Mesendoderm (in vitro differentiated cells): ENCODE data around the gene GRIK4.
A peak's percentile ranks its signal among the peaks of the same experiment; 100 is the strongest.

ENCODE experiments used
- DNase-seq: peaks from one replicate; pipeline ENCODE4 v3.0.0; 2013
- H2AK5ac ChIP-seq: 2 replicates; pipeline ENCODE4 v1.6.1; 2013; ENCODE audit warnings: low read length, inconsistent platforms
- H2BK120ac ChIP-seq: 2 replicates; pipeline ENCODE4 v1.6.1; 2013; ENCODE audit warnings: low read depth, mild to moderate bottlenecking, low read length, moderate library complexity, mixed read lengths
- H2BK15ac ChIP-seq: replicated peaks from 2 replicates; pipeline ENCODE4 v1.6.1; 2013; ENCODE audit warnings: low read depth, mild to moderate bottlenecking, moderate library complexity
- H2BK5ac ChIP-seq: 2 replicates; pipeline ENCODE4 v1.6.1; 2013; ENCODE audit warnings: low read length, inconsistent platforms
- H3K18ac ChIP-seq: 2 replicates; pipeline ENCODE4 v1.6.1; 2013; ENCODE audit warnings: mild to moderate bottlenecking, low read length, mixed read lengths
- H3K23ac ChIP-seq: one replicate; pipeline ENCODE4 v1.6.1; 2013; ENCODE audit warnings: low read length
- H3K27ac ChIP-seq: 2 replicates; pipeline ENCODE4 v1.5.1; 2013; ENCODE audit warnings: low read depth, mild to moderate bottlenecking, inconsistent platforms, low read length, moderate library complexity
- H3K27me3 ChIP-seq: 2 replicates; pipeline ENCODE4 v1.6.1; 2013; ENCODE audit warnings: low read length, control low read depth, mild to moderate bottlenecking, inconsistent platforms; ENCODE audit not compliant: insufficient read depth, poor library complexity
- H3K36me3 ChIP-seq: 2 replicates; pipeline ENCODE4 v1.6.1; 2013; ENCODE audit warnings: low read length, inconsistent platforms; ENCODE audit not compliant: control insufficient read depth, insufficient read depth
- H3K4ac ChIP-seq: one replicate; pipeline ENCODE4 v1.6.1; 2013; ENCODE audit warnings: low read depth, mild to moderate bottlenecking, low read length, moderate library complexity
- H3K4me1 ChIP-seq: 2 replicates; pipeline ENCODE4 v1.6.1; 2013; ENCODE audit warnings: low read depth, low read length, inconsistent platforms; ENCODE audit not compliant: control insufficient read depth
- H3K4me2 ChIP-seq: 2 replicates; pipeline ENCODE4 v1.6.1; 2013; ENCODE audit warnings: low read length
- H3K4me3 ChIP-seq: 2 replicates; pipeline ENCODE4 v1.5.1; 2013; ENCODE audit warnings: mild to moderate bottlenecking, low read length
- H3K56ac ChIP-seq: one replicate; pipeline ENCODE4 v1.6.1; 2013; ENCODE audit warnings: low read length
- H3K79me1 ChIP-seq: 2 replicates; pipeline ENCODE4 v1.6.1; 2013; ENCODE audit warnings: low read length, inconsistent platforms
- H3K79me2 ChIP-seq: 2 replicates; pipeline ENCODE4 v1.6.1; 2013; ENCODE audit warnings: mild to moderate bottlenecking, low read length; ENCODE audit not compliant: control insufficient read depth, insufficient read depth
- H3K9ac ChIP-seq: 2 replicates; pipeline ENCODE4 v1.6.1; 2013; ENCODE audit warnings: low read length, inconsistent platforms
- H4K5ac ChIP-seq: one replicate; pipeline ENCODE4 v1.6.1; 2013; ENCODE audit warnings: low read length
- H4K8ac ChIP-seq: one replicate; pipeline ENCODE4 v1.6.1; 2013; ENCODE audit warnings: low read depth, mild to moderate bottlenecking, control low read depth, low read length, moderate library complexity
- WGBS: extraction: QIAGEN DNeasy Blood & Tissue Kit; methylation state at CpG from one replicate; pipeline ENCODE4 v1.1.7; 2013; ENCODE audit warnings: low lambda C conversion rate, missing lambda C conversion rate; ENCODE audit not compliant: insufficient coverage; ENCODE audit errors: extremely low coverage; 5-methylcytosine and 5-hydroxymethylcytosine counted together

GRIK4 gene

DNA sequence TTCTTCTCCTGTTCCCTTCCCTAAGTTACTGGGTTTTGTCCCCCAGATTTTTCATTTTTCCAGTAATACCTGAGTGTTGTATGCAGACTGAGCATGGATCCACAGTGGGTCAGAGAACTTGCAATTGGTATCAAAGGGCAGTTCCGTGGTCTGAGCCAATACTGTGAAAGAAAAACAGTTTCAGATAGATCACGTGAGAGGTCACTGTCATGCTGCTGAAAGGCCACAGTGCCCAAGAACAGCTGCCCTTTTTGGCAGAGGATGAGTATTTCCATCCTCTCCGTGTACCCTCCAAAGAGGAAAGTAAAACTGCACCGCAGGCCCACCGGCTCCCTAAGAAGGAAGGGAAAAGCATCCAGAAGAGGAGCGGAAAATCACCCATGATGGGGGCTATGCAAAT, 439.3 kb downstream of the GRIK4 start:
- H3K23ac ChIP-seq: no peak overlapping the region
- no peak overlapping the region for H4K5ac ChIP-seq
- H3K27me3 ChIP-seq: no peaks in the 10 kb centered on the region
- H3K4ac ChIP-seq: no peak overlapping the region
- no peak overlapping the region for H3K9ac ChIP-seq
- no CpG with 5 or more reads among the region's 6 CpGs for WGBS
- no peak overlapping the region for H3K18ac ChIP-seq
- H2BK15ac ChIP-seq: no peak overlapping the region
- H3K27ac ChIP-seq: no peak overlapping the region
- no peak overlapping the region for H3K4me3 ChIP-seq
- no peak overlapping the region for H2BK120ac ChIP-seq
- no peak overlapping the region for H3K4me2 ChIP-seq
- H4K8ac ChIP-seq: no peak overlapping the region
- peak; percentile 42 for DNase-seq
- H2BK5ac ChIP-seq: no peak overlapping the region
- no peaks in the 10 kb centered on the region for H3K79me2 ChIP-seq
- no peak overlapping the region for H3K56ac ChIP-seq
- H3K79me1 ChIP-seq: no peaks in the 10 kb centered on the region
- no peaks in the 10 kb centered on the region for H3K36me3 ChIP-seq
- peaks cover 4% of the 10 kb centered on the region for H3K4me1 ChIP-seq
- H2AK5ac ChIP-seq: no peak overlapping the region

GRCh38 chr11:120952461-120953434, 441.2 kb downstream of the GRIK4 start:
- Histone ChIP-seq H3K4me1 (peaks cover 13% of the 10 kb centered on the region), H3K4ac (no peak overlapping the region), H4K8ac (no peak overlapping the region), H3K79me1 (no peaks in the 10 kb centered on the region), H2BK15ac (no peak overlapping the region), H2BK120ac (no peak overlapping the region), H3K23ac (peak overlapping the region; percentile 54), H4K5ac (no peak overlapping the region), H3K18ac (no peak overlapping the region), H3K56ac (peak overlapping the region; percentile 86), H3K9ac (peak overlapping the region; percentile 55), H3K36me3 (no peaks in the 10 kb centered on the region), H3K4me3 (no peak overlapping the region), H2AK5ac (no peak overlapping the region), H3K27ac (no peak overlapping the region), H3K27me3 (no peaks in the 10 kb centered on the region), H3K79me2 (no peaks in the 10 kb centered on the region), H2BK5ac (peak overlapping the region; percentile 41), H3K4me2 (peak overlapping the region; percentile 16)
- DNase-seq: peak; percentile 96
- WGBS: no CpG with 5 or more reads among the region's 20 CpGs

DNA sequence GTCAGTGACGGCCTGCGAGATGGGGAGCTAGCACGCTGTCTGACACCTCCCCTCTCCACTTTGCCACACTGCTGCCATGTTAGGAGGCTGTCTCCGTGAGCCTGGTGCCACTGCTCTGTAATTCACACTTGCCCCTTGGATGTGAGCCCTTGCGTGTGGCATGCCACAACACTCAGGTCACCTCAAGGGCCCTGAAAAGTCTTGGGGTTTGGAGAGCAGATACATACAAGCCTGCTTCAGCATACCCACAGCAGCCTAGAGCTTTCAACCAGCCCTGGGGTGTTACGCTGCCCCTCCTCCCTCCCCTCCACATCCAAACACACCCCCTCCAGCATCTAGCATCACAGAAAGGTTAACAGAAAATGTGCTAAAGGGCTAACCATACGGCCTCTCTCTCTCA, 442.8 kb downstream of the GRIK4 start:
- no peaks in the 10 kb centered on the region for H3K79me2 ChIP-seq
- no peak overlapping the region for H4K5ac ChIP-seq
- no peak overlapping the region for H3K4ac ChIP-seq
- peak overlapping the region; percentile 27 for H3K56ac ChIP-seq
- DNase-seq: no peak
- no peak overlapping the region for H3K4me2 ChIP-seq
- no peak overlapping the region for H3K27ac ChIP-seq
- H2BK5ac ChIP-seq: no peak overlapping the region
- peaks cover 16% of the 10 kb centered on the region for H3K4me1 ChIP-seq
- no peak overlapping the region for H3K4me3 ChIP-seq
- no peak overlapping the region for H2BK15ac ChIP-seq
- no peak overlapping the region for H3K9ac ChIP-seq
- H3K79me1 ChIP-seq: no peaks in the 10 kb centered on the region
- no peak overlapping the region for H3K23ac ChIP-seq
- no peaks in the 10 kb centered on the region for H3K27me3 ChIP-seq
- H2BK120ac ChIP-seq: no peak overlapping the region
- no peaks in the 10 kb centered on the region for H3K36me3 ChIP-seq
- WGBS: no CpG with 5 or more reads among the region's 7 CpGs
- no peak overlapping the region for H4K8ac ChIP-seq
- no peak overlapping the region for H3K18ac ChIP-seq
- no peak overlapping the region for H2AK5ac ChIP-seq

GRCh38 chr11:120956710-120957495, 445.4 kb downstream of the GRIK4 start:
- no CpG with 5 or more reads among the region's 16 CpGs for WGBS
- no peak overlapping the region for H3K4me2 ChIP-seq
- no peak overlapping the region for H3K23ac ChIP-seq
- no peak overlapping the region for H2BK15ac ChIP-seq
- H2AK5ac ChIP-seq: no peak overlapping the region
- peak overlapping the region; percentile 19 for H3K27ac ChIP-seq
- no peak overlapping the region for H4K5ac ChIP-seq
- no peak overlapping the region for H3K4me3 ChIP-seq
- H3K79me1 ChIP-seq: no peaks in the 10 kb centered on the region
- H3K4me1 ChIP-seq: peaks cover 16% of the 10 kb centered on the region
- no peaks in the 10 kb centered on the region for H3K36me3 ChIP-seq
- no peak overlapping the region for H3K9ac ChIP-seq
- peak overlapping the region; percentile 6 for H2BK120ac ChIP-seq
- H2BK5ac ChIP-seq: peak overlapping the region; percentile 78
- H3K4ac ChIP-seq: no peak overlapping the region
- peak; percentile 89 for DNase-seq
- H3K27me3 ChIP-seq: no peaks in the 10 kb centered on the region
- H3K56ac ChIP-seq: peak overlapping the region; percentile 83
- peak overlapping the region; percentile 5 for H3K18ac ChIP-seq
- H3K79me2 ChIP-seq: no peaks in the 10 kb centered on the region
- no peak overlapping the region for H4K8ac ChIP-seq

- no peaks in the 10 kb centered on the region for H3K79me2 ChIP-seq
- peaks cover 13% of the 10 kb centered on the region for H3K4me1 ChIP-seq
- peak overlapping the region; percentile 36 for H2BK5ac ChIP-seq
- no CpG with 5 or more reads among the region's 14 CpGs for WGBS
- H4K8ac ChIP-seq: no peak overlapping the region
- H2BK120ac ChIP-seq: no peak overlapping the region
- no peak overlapping the region for H4K5ac ChIP-seq
- H3K4ac ChIP-seq: no peak overlapping the region
- no peaks in the 10 kb centered on the region for H3K36me3 ChIP-seq
- no peak overlapping the region for H2BK15ac ChIP-seq
- no peak for DNase-seq
- no peak overlapping the region for H3K23ac ChIP-seq
- no peak overlapping the region for H3K18ac ChIP-seq
- H3K27me3 ChIP-seq: no peaks in the 10 kb centered on the region
- no peaks in the 10 kb centered on the region for H3K79me1 ChIP-seq
- no peak overlapping the region for H3K9ac ChIP-seq
- no peak overlapping the region for H2AK5ac ChIP-seq
- no peak overlapping the region for H3K4me2 ChIP-seq
- H3K4me3 ChIP-seq: no peak overlapping the region
- no peak overlapping the region for H3K27ac ChIP-seq
- peak overlapping the region; percentile 29 for H3K56ac ChIP-seq
Observed at GRCh38 chr11:120958185-120958584, 446.6 kb downstream of the GRIK4 start.
